ENCODE results near the gene FAM81A.

Gene FAM81A

DNA sequence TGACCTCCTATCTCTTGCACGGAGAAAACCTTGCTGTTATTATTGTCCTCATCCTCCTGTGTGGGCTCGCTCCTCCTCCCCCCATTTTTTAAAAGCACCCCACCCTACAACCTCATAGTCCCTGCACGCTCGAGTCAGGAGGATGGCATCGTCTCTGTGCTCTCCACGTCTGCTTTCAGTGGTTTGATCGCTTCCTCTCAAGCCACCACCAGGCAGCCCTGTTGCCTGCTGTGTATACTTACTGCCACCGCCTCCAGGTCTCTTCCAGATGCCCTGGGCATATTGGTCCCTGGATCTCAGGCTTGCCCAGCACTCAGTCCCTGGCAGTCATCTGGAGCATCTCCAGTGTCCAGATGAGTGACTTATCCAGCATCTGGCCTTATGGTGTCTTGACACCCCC is 131.5 kb downstream of the FAM81A start:
- Histone ChIP-seq H3K27me3 (ENCODE audit: insufficient read depth, poor library complexity, severe bottlenecking) (no peaks in the 10 kb centered on the region), H3K4me3 (replicated peaks; ENCODE audit: insufficient read depth, low read length) (no peak overlapping the region), H3K27ac (replicated peaks) (no peak overlapping the region)
- TF ChIP-seq SPI1 (IDR thresholded peaks at IDR 0.05; ENCODE audit: borderline replicate concordance, low read depth) (no peak), REST (IDR thresholded peaks at IDR 0.05; ENCODE audit: insufficient replicate concordance, low read depth) (no peak), POLR2AphosphoS5 (IDR thresholded peaks at IDR 0.05; ENCODE audit: low read depth) (no peak)
- DNase-seq (ENCODE audit: low read depth in 1 of 2, low spot score in 1 of 2): no peak

GRCh38 chr15:59570315-59570714 is 132.3 kb downstream of the FAM81A start:
- H3K27me3 ChIP-seq (ENCODE audit: insufficient read depth, poor library complexity, severe bottlenecking): no peaks in the 10 kb centered on the region
- TF ChIP-seq POLR2AphosphoS5 (IDR thresholded peaks at IDR 0.05; ENCODE audit: low read depth) (no peak), REST (IDR thresholded peaks at IDR 0.05; ENCODE audit: insufficient replicate concordance, low read depth) (no peak), CTCF (IDR thresholded peaks at IDR 0.05; ENCODE audit: insufficient read depth, low read length) (no peak), SPI1 (IDR thresholded peaks at IDR 0.05; ENCODE audit: borderline replicate concordance, low read depth) (no peak), GABPA (IDR thresholded peaks at IDR 0.05; ENCODE audit: low read depth) (no peak)
- no peak overlapping the region for H3K4me3 ChIP-seq (replicated peaks; ENCODE audit: insufficient read depth, low read length)
- no peak for DNase-seq (ENCODE audit: low read depth in 1 of 2, low spot score in 1 of 2)
- H3K27ac ChIP-seq (replicated peaks): no peak overlapping the region

DNA sequence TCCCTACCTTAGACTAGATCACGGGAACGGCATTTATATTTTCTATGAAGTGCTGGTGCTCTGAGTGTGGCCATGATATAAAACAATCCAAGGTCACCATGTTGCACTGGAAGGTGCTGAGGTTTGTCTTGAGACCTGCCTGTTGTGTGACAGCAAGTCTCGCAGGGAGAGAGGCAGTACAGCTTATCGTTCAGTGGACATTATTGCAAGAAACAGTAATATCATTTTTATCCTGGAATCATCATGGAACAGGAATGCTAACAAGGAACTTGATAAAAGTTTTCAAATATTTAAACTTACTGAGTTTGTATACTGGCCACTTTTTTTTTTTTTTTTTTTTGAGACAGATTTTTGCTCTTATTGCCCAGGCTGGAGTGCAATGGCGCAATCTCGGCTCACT is 133.6 kb downstream of the FAM81A start:
- Histone ChIP-seq H3K27me3 (ENCODE audit: insufficient read depth, poor library complexity, severe bottlenecking) (no peaks in the 10 kb centered on the region), H3K27ac (replicated peaks) (no peak overlapping the region), H3K4me3 (replicated peaks; ENCODE audit: insufficient read depth, low read length) (no peak overlapping the region)
- DNase-seq (ENCODE audit: low read depth in 1 of 2, low spot score in 1 of 2): no peak
- TF ChIP-seq SPI1 (IDR thresholded peaks at IDR 0.05; ENCODE audit: borderline replicate concordance, low read depth) (no peak), GABPA (IDR thresholded peaks at IDR 0.05; ENCODE audit: low read depth) (no peak)

Measured in HL-60 (cell line).